Heart left ventricle (tissue), 13 donors: Measurements from ENCODE around the gene NFE2L1.

ENCODE experiments used
- CTCF ChIP-seq, 12 donors: fragments of 200-600 bp; sonication (generic) in 4 of 12; IDR thresholded peaks; one replicate each; pipeline versions ENCODE4 v1.5.0 to v1.8.0; 2018 to 2022; ENCODE audit warnings: antibody characterized with exemption in 12 of 12, mild to moderate bottlenecking in 5 of 12
- POLR2A ChIP-seq, 2 donors: fragments of 450-650 bp; IDR thresholded peaks; one replicate each; pipeline ENCODE4 v1.6.1; 2017; ENCODE audit warnings: antibody characterized with exemption in 2 of 2, mild to moderate bottlenecking in 2 of 2, moderate library complexity in 2 of 2
- donor health status: ischemic (EF 13 %, LVEDD 7.1; RV severe dilation, severe dysfunction).
- donor health status: DM: no; HTN: yes; CAD: no.
- donor health status: DM: no; HTN: no; CAD: no.
- donor health status: ischemic (EF 25% LVEDD 6.9; RV normal size, moderate dysfunction).
- donor health status: ischemic (EF 25% LVEDD 5.7; RV mildly dilated, moderate dysfunction).
- donor health status: ischemic (EF 35%, LVEDD 5.7; RV mildly dilated, moderate dysfunction).
- donor health status: nonischemic (EF 11% LVEDD 7.7; RV severe dilation, severe dysfunction).
- donor health status: DM: yes; HTN: yes; CAD: no.
- donor health status: PGD.
- donor health status: ischemic (EF 29% LVEDD 5.4; RV normal size, mild dysfunction).
- donor health status: nonischemic (EF 23%, LVEDD 6.1; RV moderate dilation, normal function).

- TF ChIP-seq POLR2A (IDR thresholded peaks at IDR 0.05) (no peak), CTCF (IDR thresholded peaks at IDR 0.05) (no peak)
These were observed 22.2 kb upstream of the NFE2L1 start for GRCh38 chr17:48025904-48026501.
